ENCODE results near the gene MCL1.

DNA sequence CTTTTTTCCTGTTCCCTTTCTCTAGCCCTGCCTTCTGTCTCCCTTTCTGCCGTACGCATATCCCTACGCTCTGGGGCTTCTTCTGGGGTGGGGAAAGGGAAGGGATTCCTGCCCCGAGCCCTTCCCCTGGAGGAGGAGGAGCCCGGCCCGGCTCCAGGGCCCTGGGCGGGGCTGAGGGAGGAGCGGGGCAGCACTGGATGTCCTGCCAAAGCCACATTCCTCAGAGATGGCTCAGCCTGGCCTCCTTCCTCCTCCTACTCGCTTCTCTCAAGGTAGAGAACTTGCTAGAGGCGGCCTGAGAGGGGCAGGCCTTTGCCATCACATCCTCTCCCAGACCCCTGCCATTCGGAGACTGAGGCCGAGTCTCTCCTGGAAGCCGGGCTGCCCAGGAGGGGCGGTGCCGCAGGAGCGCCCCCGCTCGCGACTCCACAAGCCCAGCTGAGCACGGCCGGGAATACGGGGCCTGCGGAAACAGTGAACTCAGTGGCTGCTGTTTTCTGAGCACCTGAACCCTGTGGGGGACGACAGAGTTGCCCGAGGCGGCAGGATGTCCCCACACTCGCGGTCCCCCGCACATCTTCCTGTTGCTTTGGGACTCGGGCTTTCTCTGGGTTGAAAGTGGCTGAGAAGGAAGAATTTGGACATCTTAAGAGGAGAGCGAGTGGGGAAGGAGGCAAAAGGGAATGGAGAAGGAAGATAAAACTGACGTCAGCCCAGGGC lies 18.0 kb downstream of the MCL1 start:
- peak; percentile 91 to 96 for TF ChIP-seq POLR2A (IDR thresholded peaks at IDR 0.05)
- TF ChIP-seq, protein P1, sequence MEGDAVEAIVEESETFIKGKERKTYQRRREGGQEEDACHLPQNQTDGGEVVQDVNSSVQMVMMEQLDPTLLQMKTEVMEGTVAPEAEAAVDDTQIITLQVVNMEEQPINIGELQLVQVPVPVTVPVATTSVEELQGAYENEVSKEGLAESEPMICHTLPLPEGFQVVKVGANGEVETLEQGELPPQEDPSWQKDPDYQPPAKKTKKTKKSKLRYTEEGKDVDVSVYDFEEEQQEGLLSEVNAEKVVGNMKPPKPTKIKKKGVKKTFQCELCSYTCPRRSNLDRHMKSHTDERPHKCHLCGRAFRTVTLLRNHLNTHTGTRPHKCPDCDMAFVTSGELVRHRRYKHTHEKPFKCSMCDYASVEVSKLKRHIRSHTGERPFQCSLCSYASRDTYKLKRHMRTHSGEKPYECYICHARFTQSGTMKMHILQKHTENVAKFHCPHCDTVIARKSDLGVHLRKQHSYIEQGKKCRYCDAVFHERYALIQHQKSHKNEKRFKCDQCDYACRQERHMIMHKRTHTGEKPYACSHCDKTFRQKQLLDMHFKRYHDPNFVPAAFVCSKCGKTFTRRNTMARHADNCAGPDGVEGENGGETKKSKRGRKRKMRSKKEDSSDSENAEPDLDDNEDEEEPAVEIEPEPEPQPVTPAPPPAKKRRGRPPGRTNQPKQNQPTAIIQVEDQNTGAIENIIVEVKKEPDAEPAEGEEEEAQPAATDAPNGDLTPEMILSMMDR (IDR thresholded peaks at IDR 0.05), result peak in 3 of 6 experiments; percentile 3 to 41 (median 33)
